Measurements from ENCODE around the gene POLR2H. TPM values are rescaled to one million over a fixed set of nuclear protein-coding genes. Genes with fewer than 3 reads are reported as not detected.

Gene POLR2H
- total RNA-seq, 1 experiment from 2014 or later, result 156 TPM

GRCh38 chr3:184377882-184378445 lies 16.5 kb downstream of the POLR2H start, which contains the start of gene THPO:
TSS of gene THPO (minus strand) at chr3:184378207. CDS start at chr3:184376259, 1,948 bp downstream.
- intact Hi-C loops (cut with micrococcal nuclease; ENCODE audit: unreplicated experiment) (loop anchor here (10.0 kb wide), 1 partner anchor 137 kb away; no protein-coding TSS in a partner anchor), in situ Hi-C loops (cut with HindIII; ENCODE audit: low pct_unique_long_range_greater_than_20kb, low sequenced_read_pairs) (no loop called here)
- DNase-seq (ENCODE audit: low read depth, low spot score) (no peak), ATAC-seq (no peak)
- H3K9me3 ChIP-seq (ENCODE audit: control insufficient read depth, insufficient read depth, low read depth, low read length), result no peaks in the 10 kb centered on the region
- peaks cover 16% of the 10 kb centered on the region for H3K27me3 ChIP-seq (ENCODE audit: control insufficient read depth, insufficient read depth, low read length)
- no peak within 1 kb of the TSS for H3K27ac ChIP-seq (ENCODE audit: low read length)
- TF ChIP-seq TCF7L2 (IDR thresholded peaks at IDR 0.05; ENCODE audit: low read depth, low read length), result no peak
- no peaks in the 10 kb centered on the region for H3K4me1 ChIP-seq (ENCODE audit: control insufficient read depth, insufficient read depth, low read length)
- no peaks in the 10 kb centered on the region for H3K36me3 ChIP-seq (ENCODE audit: control insufficient read depth, insufficient read depth, low read length)
- ChIA-PET POLR2A (no interaction called here), CTCF (interaction anchor here (0.7 kb wide), 2 partner anchors 137 to 164 kb away, joined by 3 to 4 read pairs; no protein-coding TSS in a partner anchor)
- no TSS peak for BruUV-seq (replicated peaks)
- H3K4me3 ChIP-seq (ENCODE audit: low read depth in 2 of 2, low read length in 2 of 2), result no peak within 1 kb of the TSS

- ChIA-PET POLR2A (no interaction called here), CTCF (no interaction called here)
- Histone ChIP-seq H3K27ac (ENCODE audit: low read length) (no peak overlapping the region), H3K4me3 (ENCODE audit: low read depth in 2 of 2, low read length in 2 of 2) (no peak overlapping the region), H3K9me3 (ENCODE audit: control insufficient read depth, insufficient read depth, low read depth, low read length) (no peaks in the 10 kb centered on the region), H3K36me3 (ENCODE audit: control insufficient read depth, insufficient read depth, low read length) (no peaks in the 10 kb centered on the region), H3K4me1 (ENCODE audit: control insufficient read depth, insufficient read depth, low read length) (no peaks in the 10 kb centered on the region), H3K27me3 (ENCODE audit: control insufficient read depth, insufficient read depth, low read length) (peaks cover 16% of the 10 kb centered on the region)
- no peak for TF ChIP-seq REST (IDR thresholded peaks at IDR 0.05; ENCODE audit: insufficient read depth in 1 of 2, low read depth in 2 of 2, low read length in 1 of 2)
- ATAC-seq (no peak), DNase-seq (ENCODE audit: low read depth, low spot score) (no peak)
- intact Hi-C loops (cut with micrococcal nuclease; ENCODE audit: unreplicated experiment) (loop anchor here (10.0 kb wide), 1 partner anchor 136 kb away; no protein-coding TSS in a partner anchor), in situ Hi-C loops (cut with HindIII; ENCODE audit: low pct_unique_long_range_greater_than_20kb, low sequenced_read_pairs) (no loop called here)
- no TSS peak for BruUV-seq (replicated peaks)
These were observed 17.3 kb downstream of the POLR2H start for GRCh38 chr3:184378651-184379357.

GRCh38 chr3:184379358-184380184 lies 18.1 kb downstream of the POLR2H start, which contains the start of gene CHRD:
TSS of gene CHRD (plus strand) at chr3:184380054. CDS start at chr3:184380319, 265 bp downstream.
- POLR2A ChIA-PET, result no interaction called here

More at GRCh38 chr3:184379358-184380184, 18.1 kb downstream of the POLR2H start, which contains the start of gene CHRD:
- Histone ChIP-seq H3K4me1 (ENCODE audit: control insufficient read depth, insufficient read depth, low read length) (no peaks in the 10 kb centered on the region), H3K4me3 (ENCODE audit: low read depth in 2 of 2, low read length in 2 of 2) (peak within 1 kb of the TSS; percentile 29 to 33; a peak in 2 of 4 replicates), H3K9me3 (ENCODE audit: control insufficient read depth, insufficient read depth, low read depth, low read length) (no peaks in the 10 kb centered on the region), H3K27me3 (ENCODE audit: control insufficient read depth, insufficient read depth, low read length) (peaks cover 14% of the 10 kb centered on the region), H3K27ac (ENCODE audit: low read length) (no peak within 1 kb of the TSS), H3K36me3 (ENCODE audit: control insufficient read depth, insufficient read depth, low read length) (no peaks in the 10 kb centered on the region)
- intact Hi-C loops (cut with micrococcal nuclease; ENCODE audit: unreplicated experiment) (loop anchor here (10.0 kb wide), 1 partner anchor 135 kb away; no protein-coding TSS in a partner anchor), in situ Hi-C loops (cut with HindIII; ENCODE audit: low pct_unique_long_range_greater_than_20kb, low sequenced_read_pairs) (no loop called here)
- DNase-seq (ENCODE audit: low read depth, low spot score), result no peak
- CTCF ChIA-PET, result no interaction called here
- TF ChIP-seq TCF7L2 (IDR thresholded peaks at IDR 0.05; ENCODE audit: low read depth, low read length) (no peak), SIN3A (IDR thresholded peaks at IDR 0.05; ENCODE audit: borderline replicate concordance, insufficient read depth, low read depth, low read length) (no peak), POLR2AphosphoS5 (IDR thresholded peaks at IDR 0.05; ENCODE audit: low read depth, low read length) (no peak), REST (IDR thresholded peaks at IDR 0.05; ENCODE audit: insufficient read depth in 1 of 2, low read depth in 2 of 2, low read length in 1 of 2) (no peak)
- TF ChIP-seq, protein P1, sequence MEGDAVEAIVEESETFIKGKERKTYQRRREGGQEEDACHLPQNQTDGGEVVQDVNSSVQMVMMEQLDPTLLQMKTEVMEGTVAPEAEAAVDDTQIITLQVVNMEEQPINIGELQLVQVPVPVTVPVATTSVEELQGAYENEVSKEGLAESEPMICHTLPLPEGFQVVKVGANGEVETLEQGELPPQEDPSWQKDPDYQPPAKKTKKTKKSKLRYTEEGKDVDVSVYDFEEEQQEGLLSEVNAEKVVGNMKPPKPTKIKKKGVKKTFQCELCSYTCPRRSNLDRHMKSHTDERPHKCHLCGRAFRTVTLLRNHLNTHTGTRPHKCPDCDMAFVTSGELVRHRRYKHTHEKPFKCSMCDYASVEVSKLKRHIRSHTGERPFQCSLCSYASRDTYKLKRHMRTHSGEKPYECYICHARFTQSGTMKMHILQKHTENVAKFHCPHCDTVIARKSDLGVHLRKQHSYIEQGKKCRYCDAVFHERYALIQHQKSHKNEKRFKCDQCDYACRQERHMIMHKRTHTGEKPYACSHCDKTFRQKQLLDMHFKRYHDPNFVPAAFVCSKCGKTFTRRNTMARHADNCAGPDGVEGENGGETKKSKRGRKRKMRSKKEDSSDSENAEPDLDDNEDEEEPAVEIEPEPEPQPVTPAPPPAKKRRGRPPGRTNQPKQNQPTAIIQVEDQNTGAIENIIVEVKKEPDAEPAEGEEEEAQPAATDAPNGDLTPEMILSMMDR (IDR thresholded peaks at IDR 0.05), result no peak
- ATAC-seq, result peak; percentile 8
- no TSS peak for BruUV-seq (replicated peaks)

All from Panc1 (cell line).